ENCODE measurements around the gene PTMS. TPM values are rescaled to one million over a fixed set of nuclear protein-coding genes. Genes with fewer than 3 reads are reported as not detected.

Gene PTMS
- total and polyA plus RNA-seq, 2 experiments from 2014 or later: 180 to 315 TPM

- Histone ChIP-seq H2AFZ (no peak overlapping the region), H3K79me2 (no peaks in the 10 kb centered on the region), H3K36me3 (replicated peaks; ENCODE audit: insufficient read depth, low read depth) (no peaks in the 10 kb centered on the region), H3K4me3 (no peak overlapping the region), H3K9me3 (ENCODE audit: low read depth) (no peaks in the 10 kb centered on the region), H3K27me3 (peaks cover 5% of the 10 kb centered on the region), H3K9me2 (replicated peaks; ENCODE audit: insufficient read depth) (no peaks in the 10 kb centered on the region), H3K4me2 (no peak overlapping the region), H3K27ac (no peak overlapping the region), H4K20me1 (ENCODE audit: insufficient read depth, poor library complexity, severe bottlenecking) (no peaks in the 10 kb centered on the region), H3K4me1 (ENCODE audit: insufficient read depth) (peaks cover 10% of the 10 kb centered on the region)
- DNase-seq (ENCODE audit: low spot score): no peak
- 75% methylated on average over 13 of the region's 13 CpGs for WGBS (ENCODE audit: low lambda C conversion rate, missing lambda C conversion rate)
- no peak for TF ChIP-seq EZH2 (IDR thresholded peaks at IDR 0.05; ENCODE audit: borderline replicate concordance)
- no peak for TF ChIP-seq EZH2phosphoT487 (IDR thresholded peaks at IDR 0.05; ENCODE audit: low read depth, severe bottlenecking, unreplicated experiment)
Measured at GRCh38 chr12:6819106-6820030, 53.2 kb downstream of the PTMS start.

DNA sequence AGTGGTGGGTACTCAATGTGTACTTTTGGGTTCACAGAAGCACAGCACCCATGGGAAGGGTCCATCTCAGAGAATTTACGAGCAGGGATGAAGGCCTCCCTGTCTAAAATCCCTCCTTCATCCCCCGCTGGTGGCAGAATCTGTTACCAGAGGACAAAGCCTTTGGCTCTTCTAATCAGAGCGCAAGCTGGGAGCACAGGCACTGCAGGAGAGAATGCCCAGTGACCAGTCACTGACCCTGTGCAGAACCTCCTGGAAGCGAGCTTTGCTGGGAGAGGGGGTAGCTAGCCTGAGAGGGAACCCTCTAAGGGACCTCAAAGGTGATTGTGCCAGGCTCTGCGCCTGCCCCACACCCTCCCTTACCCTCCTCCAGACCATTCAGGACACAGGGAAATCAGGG, 54.0 kb downstream of the PTMS start:
- Histone ChIP-seq H3K4me3 (no peak overlapping the region), H3K36me3 (replicated peaks; ENCODE audit: insufficient read depth, low read depth) (no peaks in the 10 kb centered on the region), H3K9me2 (replicated peaks; ENCODE audit: insufficient read depth) (no peaks in the 10 kb centered on the region), H3K27me3 (peaks cover 5% of the 10 kb centered on the region), H3K4me1 (ENCODE audit: insufficient read depth) (peaks cover 10% of the 10 kb centered on the region), H3K79me2 (no peaks in the 10 kb centered on the region), H4K20me1 (ENCODE audit: insufficient read depth, poor library complexity, severe bottlenecking) (no peaks in the 10 kb centered on the region), H3K4me2 (no peak overlapping the region), H3K27ac (no peak overlapping the region), H3K9me3 (ENCODE audit: low read depth) (no peaks in the 10 kb centered on the region), H2AFZ (no peak overlapping the region)
- TF ChIP-seq EZH2phosphoT487 (IDR thresholded peaks at IDR 0.05; ENCODE audit: low read depth, severe bottlenecking, unreplicated experiment) (no peak), EZH2 (IDR thresholded peaks at IDR 0.05; ENCODE audit: borderline replicate concordance) (no peak)
- DNase-seq (ENCODE audit: low spot score): no peak
- WGBS (ENCODE audit: low lambda C conversion rate, missing lambda C conversion rate): 54% methylated on average over 5 of the region's 5 CpGs

Other genes with a start within 250 kb of the PTMS start
- 1,719 and 1,827 TPM in 2 replicates for gene GAPDH, start 231.8 kb upstream of the PTMS start, total RNA-seq
- gene GAPDH, start 231.8 kb upstream of the PTMS start, polyA plus RNA-seq: 2,607 and 2,708 TPM in 2 replicates
- 5.4 and 7.5 TPM in 2 replicates for gene IFFO1, start 210.3 kb upstream of the PTMS start, total RNA-seq
- gene IFFO1, start 210.3 kb upstream of the PTMS start, polyA plus RNA-seq: 11.2 and 15.2 TPM in 2 replicates
- gene NOP2, start 198.1 kb upstream of the PTMS start, total RNA-seq: 36.1 and 40.3 TPM in 2 replicates
- gene NOP2, start 198.1 kb upstream of the PTMS start, polyA plus RNA-seq: 37.8 and 38.1 TPM in 2 replicates
- 181 and 211 TPM in 2 replicates for gene CHD4, start 159.0 kb upstream of the PTMS start, total RNA-seq
- gene CHD4, start 159.0 kb upstream of the PTMS start, polyA plus RNA-seq: 74.1 and 108 TPM in 2 replicates
- 0.60 and 1.0 TPM in 2 replicates for gene LPAR5, start 130.4 kb upstream of the PTMS start, total RNA-seq
- 0.34 and 2.0 TPM in 2 replicates for gene LPAR5, start 130.4 kb upstream of the PTMS start, polyA plus RNA-seq
- gene ACRBP, start 118.9 kb upstream of the PTMS start, total RNA-seq: 0.20 and 0.68 TPM in 2 replicates
- gene ACRBP, start 118.9 kb upstream of the PTMS start, polyA plus RNA-seq: 0.62 and 1.8 TPM in 2 replicates
- 35.7 and 39.7 TPM in 2 replicates for gene ING4, start 103.2 kb upstream of the PTMS start, total RNA-seq
- 38.9 and 42.9 TPM in 2 replicates for gene ING4, start 103.2 kb upstream of the PTMS start, polyA plus RNA-seq
- gene ZNF384, start 77.0 kb upstream of the PTMS start, total RNA-seq: 33.8 and 34.5 TPM in 2 replicates
- 35.8 and 41.8 TPM in 2 replicates for gene ZNF384, start 77.0 kb upstream of the PTMS start, polyA plus RNA-seq
- gene PIANP, start 65.5 kb upstream of the PTMS start, total RNA-seq: 0.16 and 0.17 TPM in 2 replicates
- gene PIANP, start 65.5 kb upstream of the PTMS start, polyA plus RNA-seq: 0.95 and 1.0 TPM in 2 replicates
- gene COPS7A, start 42.3 kb upstream of the PTMS start, total RNA-seq: 46.9 and 56.7 TPM in 2 replicates
- 65.2 and 73.6 TPM in 2 replicates for gene COPS7A, start 42.3 kb upstream of the PTMS start, polyA plus RNA-seq
- 210 and 241 TPM in 2 replicates for gene MLF2, start 13.2 kb upstream of the PTMS start, total RNA-seq
- gene MLF2, start 13.2 kb upstream of the PTMS start, polyA plus RNA-seq: 508 and 535 TPM in 2 replicates
- gene LAG3, start 6.2 kb downstream of the PTMS start, total RNA-seq: 0.52 and 0.70 TPM in 2 replicates
- 0.91 and 1.2 TPM in 2 replicates for gene LAG3, start 6.2 kb downstream of the PTMS start, polyA plus RNA-seq
- 2.4 and 2.7 TPM in 2 replicates for gene CD4, start 23.2 kb downstream of the PTMS start, total RNA-seq
- 2.7 and 6.4 TPM in 2 replicates for gene CD4, start 23.2 kb downstream of the PTMS start, polyA plus RNA-seq
- gene GPR162, start 55.5 kb downstream of the PTMS start, total RNA-seq: 1.2 and 2.3 TPM in 2 replicates
- 2.3 and 6.2 TPM in 2 replicates for gene GPR162, start 55.5 kb downstream of the PTMS start, polyA plus RNA-seq
- 19.6 and 38.1 TPM in 2 replicates for gene P3H3, start 62.0 kb downstream of the PTMS start, total RNA-seq
- gene P3H3, start 62.0 kb downstream of the PTMS start, polyA plus RNA-seq: 38.6 and 47.3 TPM in 2 replicates
- gene GNB3, start 74.6 kb downstream of the PTMS start, total RNA-seq: 1.6 and 2.6 TPM in 2 replicates
- gene GNB3, start 74.6 kb downstream of the PTMS start, polyA plus RNA-seq: 10.2 and 19.1 TPM in 2 replicates
- gene CDCA3, start 84.9 kb downstream of the PTMS start, total RNA-seq: 7.5 and 8.5 TPM in 2 replicates
- gene CDCA3, start 84.9 kb downstream of the PTMS start, polyA plus RNA-seq: 18.2 and 20.6 TPM in 2 replicates
- gene USP5, start 85.8 kb downstream of the PTMS start, total RNA-seq: 60.5 and 61.6 TPM in 2 replicates
- 73.7 and 78.9 TPM in 2 replicates for gene USP5, start 85.8 kb downstream of the PTMS start, polyA plus RNA-seq
- gene TPI1, start 101.2 kb downstream of the PTMS start, total RNA-seq: 571 and 614 TPM in 2 replicates
- 891 and 918 TPM in 2 replicates for gene TPI1, start 101.2 kb downstream of the PTMS start, polyA plus RNA-seq
- gene SPSB2, start 106.9 kb downstream of the PTMS start, total RNA-seq: 10.8 and 14.1 TPM in 2 replicates
- 11.0 and 13.8 TPM in 2 replicates for gene SPSB2, start 106.9 kb downstream of the PTMS start, polyA plus RNA-seq
- gene LRRC23, start 138.5 kb downstream of the PTMS start, total RNA-seq: 8.2 and 9.3 TPM in 2 replicates
- 9.9 and 12.9 TPM in 2 replicates for gene LRRC23, start 138.5 kb downstream of the PTMS start, polyA plus RNA-seq
- 11.1 and 11.8 TPM in 2 replicates for gene ENO2, start 148.2 kb downstream of the PTMS start, total RNA-seq
- gene ENO2, start 148.2 kb downstream of the PTMS start, polyA plus RNA-seq: 14.2 and 18.8 TPM in 2 replicates
- 11.1 and 15.8 TPM in 2 replicates for gene ATN1, start 161.6 kb downstream of the PTMS start, total RNA-seq
- 32.7 and 43.7 TPM in 2 replicates for gene ATN1, start 161.6 kb downstream of the PTMS start, polyA plus RNA-seq
- not detected in 2 replicates for gene RNU7-1, start 177.5 kb downstream of the PTMS start, total RNA-seq
- gene RNU7-1, start 177.5 kb downstream of the PTMS start, polyA plus RNA-seq: not detected in 2 replicates
- 219 and 289 TPM in 2 replicates for gene C12orf57, start 177.7 kb downstream of the PTMS start, total RNA-seq
- 217 and 219 TPM in 2 replicates for gene C12orf57, start 177.7 kb downstream of the PTMS start, polyA plus RNA-seq
- 14.5 and 17.2 TPM in 2 replicates for gene PTPN6, start 185.0 kb downstream of the PTMS start, total RNA-seq
- gene PTPN6, start 185.0 kb downstream of the PTMS start, polyA plus RNA-seq: 20.8 and 25.4 TPM in 2 replicates
- 186 and 197 TPM in 2 replicates for gene PHB2, start 204.3 kb downstream of the PTMS start, total RNA-seq
- 142 and 143 TPM in 2 replicates for gene PHB2, start 204.3 kb downstream of the PTMS start, polyA plus RNA-seq
- gene EMG1, start 204.6 kb downstream of the PTMS start, total RNA-seq: 24.3 and 26.8 TPM in 2 replicates
- 50.3 and 51.8 TPM in 2 replicates for gene EMG1, start 204.6 kb downstream of the PTMS start, polyA plus RNA-seq